GM19324 (cell line): ENCODE results near the gene C11orf68.
A peak's percentile ranks its signal among the peaks of the same experiment; 100 is the strongest.

ENCODE experiments used
- ATAC-seq: cut with Tn5 transposase; IDR thresholded peaks from one replicate; pipeline ENCODE4 v1.9.1; 2021; ENCODE audit warnings: mild to moderate bottlenecking, moderate library complexity; ENCODE audit not compliant: unreplicated experiment, low FRiP score

Gene C11orf68

DNA sequence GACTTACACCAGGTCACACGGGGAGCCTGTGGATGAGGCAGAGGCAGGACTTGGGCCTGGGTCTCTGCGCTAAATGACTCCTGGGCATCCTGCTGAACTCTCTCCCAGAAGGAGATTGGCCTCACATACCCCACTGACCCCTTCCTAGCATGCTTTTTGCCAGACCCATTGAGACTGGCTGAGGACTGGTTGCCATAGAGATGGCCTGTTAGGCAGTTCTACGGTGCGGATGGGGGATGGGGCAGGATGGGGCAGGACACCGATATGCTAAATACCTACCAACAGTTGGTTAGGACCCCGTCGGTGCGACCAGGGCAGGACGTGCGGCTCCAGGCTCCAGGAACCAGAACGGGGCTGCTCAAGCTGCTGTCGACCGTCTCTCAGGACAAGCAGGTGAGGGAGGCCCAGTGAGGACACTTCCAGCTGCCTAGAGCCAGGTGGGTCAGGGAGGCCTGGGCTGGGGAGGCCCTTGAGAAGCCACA, 26.6 kb upstream of the C11orf68 start, which contains the start of gene TSGA10IP:
TSS of gene TSGA10IP (plus strand) at position 51 of the 482 bp plus-strand sequence. CDS start at position 247, 196 bp downstream.
- no peak for ATAC-seq

DNA sequence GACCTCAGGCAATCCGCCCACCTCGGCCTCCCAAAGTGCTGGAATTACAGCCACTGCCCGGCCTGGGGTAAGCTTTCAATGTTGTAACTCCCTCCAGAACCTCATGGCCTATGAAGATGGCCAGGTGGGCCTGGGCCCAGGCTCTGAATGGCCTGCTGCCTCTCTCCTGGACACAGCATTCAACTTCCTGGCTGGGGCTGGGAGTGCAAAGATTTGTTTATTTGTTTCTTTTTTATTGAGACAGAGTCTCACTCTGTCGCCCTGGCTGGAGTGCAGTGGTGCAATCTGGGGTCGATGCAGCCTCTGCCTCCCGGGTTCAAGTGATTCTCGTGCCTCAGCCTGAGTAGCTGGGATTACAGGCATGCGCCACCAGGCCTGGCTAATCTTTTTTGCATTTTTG, 25.9 kb upstream of the C11orf68 start:
- ATAC-seq, result no peak

DNA sequence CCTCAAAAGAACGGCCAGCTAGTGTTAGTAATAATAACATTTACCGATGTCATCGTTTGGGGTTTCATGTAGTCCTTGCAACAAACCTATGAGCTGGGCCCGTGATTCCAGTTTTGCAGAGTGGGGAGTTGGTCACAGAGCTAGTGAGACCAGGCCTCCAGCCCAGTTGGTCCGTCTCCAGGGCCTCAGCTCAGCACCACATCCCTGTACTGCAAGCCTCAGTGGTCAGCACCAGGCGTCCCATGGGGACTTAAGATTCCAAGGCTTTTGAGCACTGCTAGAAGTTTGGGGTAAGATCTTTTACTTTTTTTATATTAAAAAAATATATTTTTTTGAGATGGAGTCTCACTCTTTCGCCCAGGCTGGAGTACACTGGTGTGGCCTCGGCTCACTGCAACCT, 25.3 kb upstream of the C11orf68 start:
- ATAC-seq, result no peak

GRCh38 chr11:65942531-65942930, 23.7 kb upstream of the C11orf68 start:
- ATAC-seq, result no peak

DNA sequence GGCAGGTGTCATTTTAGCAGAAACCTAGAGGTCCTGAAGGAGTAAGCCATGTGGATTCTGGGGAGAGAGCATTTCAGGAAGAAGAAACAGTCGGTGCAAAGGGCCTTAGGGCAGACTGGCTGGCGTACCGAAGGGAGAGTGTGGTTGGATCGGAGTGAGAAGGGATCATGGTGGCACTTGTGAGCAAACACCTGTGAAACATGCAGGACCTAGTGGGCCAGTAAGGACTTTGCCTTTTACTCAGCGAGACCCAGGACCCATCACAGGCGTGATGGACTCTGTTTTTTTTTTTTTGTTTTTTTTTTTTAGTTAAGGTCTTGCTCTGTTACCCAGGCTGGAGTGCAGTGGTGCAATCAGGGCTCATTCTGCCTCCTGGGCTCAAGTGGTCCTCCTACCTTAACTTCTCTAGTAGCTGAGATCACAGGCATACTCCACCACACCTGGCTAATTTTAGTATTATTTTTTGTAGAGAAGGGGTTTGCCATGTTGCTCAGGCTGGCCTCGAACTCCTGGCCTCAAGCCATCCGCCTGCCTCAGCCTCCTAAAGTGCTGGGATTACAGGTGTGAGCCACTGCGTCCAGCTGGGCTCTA, 23.0 kb upstream of the C11orf68 start:
- no peak for ATAC-seq

GRCh38 chr11:65937766-65938165, 18.9 kb upstream of the C11orf68 start:
- no peak for ATAC-seq

GRCh38 chr11:65934014-65934413, 15.2 kb upstream of the C11orf68 start:
- no peak for ATAC-seq

DNA sequence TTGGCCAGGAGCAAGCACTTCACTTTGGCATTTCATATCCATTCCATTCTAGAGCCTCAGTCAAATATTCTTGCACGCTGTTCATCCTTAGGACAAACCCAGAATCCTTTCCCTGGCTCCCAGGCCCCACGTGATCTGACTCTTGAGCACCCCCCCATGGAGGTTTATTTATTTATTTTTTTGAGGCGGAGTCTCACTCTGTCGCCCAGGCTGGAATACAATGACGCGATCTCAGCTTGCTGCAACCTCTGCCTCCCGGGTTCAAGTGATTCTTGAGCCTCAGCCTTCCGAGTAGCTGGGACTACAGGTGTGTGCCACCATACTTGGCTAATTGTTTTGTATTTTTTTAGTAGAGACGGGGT, 13.7 kb upstream of the C11orf68 start:
- no peak for ATAC-seq

DNA sequence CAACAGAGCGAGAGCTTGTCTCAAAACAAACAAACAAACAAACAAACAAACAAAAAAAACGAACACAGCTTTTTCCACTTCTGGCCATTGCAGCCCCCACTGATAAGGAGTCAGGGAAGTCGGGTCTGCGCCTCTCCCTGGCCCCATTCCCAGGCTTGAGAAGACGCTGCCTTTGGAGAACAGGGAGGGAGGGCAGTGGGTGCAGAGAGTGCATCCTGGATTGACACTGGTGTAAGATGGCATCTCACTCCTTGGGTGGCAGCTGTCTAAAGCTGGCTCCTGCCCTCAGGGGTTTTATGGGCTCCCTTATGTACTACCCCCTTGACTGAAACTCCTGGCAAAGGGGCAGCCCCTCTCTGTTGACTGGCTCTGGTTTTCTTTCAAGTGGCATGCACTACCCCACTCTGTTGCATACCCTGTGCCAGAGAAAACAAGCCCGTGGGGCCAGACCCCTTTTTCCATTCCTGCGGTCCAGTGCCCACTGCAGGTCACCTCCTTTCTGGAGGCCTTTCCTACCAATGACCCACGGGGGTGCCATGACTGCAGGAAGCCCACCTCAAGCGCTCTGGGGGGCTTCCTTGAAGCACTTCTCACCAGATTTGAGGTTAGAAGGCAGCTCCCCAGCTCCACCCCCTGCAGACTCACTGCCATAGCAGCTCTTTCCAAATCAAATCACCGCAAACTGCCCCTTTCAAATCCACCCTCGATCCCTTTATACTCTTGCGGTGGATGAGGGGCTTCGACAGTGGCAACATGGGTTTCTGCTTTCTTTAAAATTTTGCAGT, 13.1 kb upstream of the C11orf68 start:
- no peak for ATAC-seq

DNA sequence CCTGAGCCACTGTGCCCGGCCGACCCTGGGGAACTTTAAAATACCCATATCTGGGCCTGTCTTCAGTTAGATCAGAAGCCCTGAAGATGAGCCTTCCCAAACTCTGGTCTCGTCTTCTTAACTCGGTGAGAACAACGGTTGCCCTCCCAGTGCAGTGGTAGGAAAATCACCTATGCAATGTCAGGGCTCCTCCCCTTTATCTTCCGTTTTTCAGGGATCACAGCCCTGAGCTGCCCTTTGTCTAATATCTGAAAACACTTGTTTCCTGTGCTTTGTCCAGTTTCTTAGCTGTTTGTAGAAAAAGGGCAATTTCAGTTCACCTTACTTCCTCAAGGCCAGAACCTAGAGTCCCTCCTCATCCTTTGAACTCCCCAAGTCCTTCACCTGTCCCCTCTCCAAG, 9.8 kb upstream of the C11orf68 start:
- ATAC-seq, result no peak

GRCh38 chr11:65927904-65928397, 9.1 kb upstream of the C11orf68 start:
- ATAC-seq, result no peak

DNA sequence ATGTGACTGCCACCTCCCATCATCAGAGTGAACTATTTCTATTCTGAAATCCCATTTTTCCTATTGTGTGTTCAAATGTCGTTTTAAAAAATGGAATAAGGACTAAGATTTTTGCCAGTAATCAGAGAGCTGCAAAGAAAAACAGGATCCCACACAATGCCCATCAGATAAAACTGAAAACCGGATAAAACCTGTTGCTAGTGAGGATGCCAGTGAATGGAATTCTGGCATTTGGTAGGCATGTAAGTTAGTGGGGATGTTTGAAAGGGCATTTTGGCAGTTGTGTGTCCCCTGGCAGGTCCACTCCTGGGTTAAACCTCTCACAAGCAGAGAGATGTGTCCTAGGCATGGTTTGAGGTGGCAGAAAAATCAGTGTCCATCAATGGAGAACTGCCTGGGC, 6.5 kb upstream of the C11orf68 start:
- no peak for ATAC-seq

DNA sequence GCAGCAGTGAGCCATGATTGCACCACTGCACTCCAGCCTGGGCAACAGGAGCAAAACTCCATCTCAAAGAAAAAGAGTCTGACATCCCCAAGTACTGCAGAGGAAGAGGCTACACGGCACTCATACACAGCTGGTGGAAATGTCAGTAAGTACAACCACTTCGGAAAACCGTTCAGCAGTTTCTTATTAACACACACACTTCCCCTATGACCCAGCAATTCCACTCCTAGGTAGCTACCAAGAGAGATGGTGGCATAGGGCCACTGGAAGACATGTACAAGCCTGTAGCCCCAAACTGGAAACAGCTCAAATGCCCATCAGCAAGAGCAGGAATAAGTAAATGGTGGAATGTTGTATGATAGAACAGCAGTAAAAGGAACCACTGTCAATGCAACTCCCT, 3.7 kb upstream of the C11orf68 start:
- ATAC-seq, result no peak

DNA sequence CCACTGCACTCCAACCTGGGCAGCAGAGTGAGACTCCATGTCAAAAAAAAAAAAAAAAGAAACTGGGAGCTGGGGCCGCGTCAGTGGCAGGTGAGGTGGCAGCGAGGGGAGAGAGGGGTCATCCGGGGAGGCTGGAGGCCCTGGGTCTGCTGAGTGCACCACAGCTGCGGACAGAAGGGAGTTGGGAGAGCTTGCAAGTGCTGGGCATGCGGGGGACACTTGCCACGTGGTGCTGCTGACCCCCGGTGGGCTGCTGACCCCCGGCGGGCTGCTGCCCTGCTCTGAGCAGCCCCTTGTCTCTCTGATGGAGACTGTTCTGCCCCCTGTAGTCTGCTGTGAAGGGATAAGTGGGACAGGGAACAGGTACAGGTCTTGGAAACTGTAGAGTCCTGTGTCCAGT, 3.0 kb upstream of the C11orf68 start:
- no peak for ATAC-seq

GRCh38 chr11:65921033-65921555, 2.2 kb upstream of the C11orf68 start:
- no peak for ATAC-seq

DNA sequence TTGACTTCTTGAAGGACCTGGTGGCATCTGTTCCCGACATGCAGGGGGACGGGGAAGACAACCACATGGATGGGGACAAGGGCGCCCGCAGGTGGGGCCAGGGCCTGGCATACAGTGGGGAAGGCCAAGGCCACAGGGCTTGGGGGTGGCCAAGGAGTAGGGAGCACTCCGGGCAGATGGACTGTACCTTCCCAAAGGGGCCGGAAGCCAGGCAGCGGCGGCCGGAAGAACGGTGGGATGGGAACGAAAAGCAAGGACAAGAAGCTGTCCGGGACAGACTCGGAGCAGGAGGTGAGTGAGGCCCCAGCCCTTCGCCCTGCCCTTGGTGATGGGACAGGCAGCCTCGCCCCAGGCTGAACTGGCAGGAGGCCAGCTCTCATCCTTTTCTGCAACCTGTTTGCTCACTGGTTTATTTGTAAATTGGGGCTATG, 1.5 kb upstream of the C11orf68 start:
- ATAC-seq, result no peak

- ATAC-seq, result peak; percentile 51
Observed at GRCh38 chr11:65919573-65920371, 910 bp upstream of the C11orf68 start.

DNA sequence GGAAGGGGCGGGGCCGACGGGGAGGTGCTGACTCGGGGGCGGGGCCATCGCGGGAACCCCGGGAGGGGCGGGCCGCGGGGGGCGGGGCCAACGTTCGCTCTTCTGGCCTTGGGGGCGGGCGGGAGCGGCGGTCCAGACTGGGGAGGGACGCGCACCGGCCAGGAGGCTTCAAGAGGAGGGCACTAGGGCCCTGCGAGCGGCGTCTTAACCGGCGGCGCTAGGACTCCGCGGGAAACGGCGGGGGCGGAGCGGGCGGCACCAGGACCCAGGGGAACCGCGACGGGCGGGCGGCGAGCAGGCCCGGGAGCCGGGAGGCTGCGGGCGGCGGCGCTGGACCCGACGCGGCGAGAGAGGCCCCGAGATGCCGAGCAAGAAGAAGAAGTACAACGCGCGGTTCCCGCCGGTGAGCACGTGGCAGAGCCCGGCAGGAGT, 295 bp upstream of the C11orf68 start, which contains the start of gene DRAP1:
TSS of gene DRAP1 (plus strand) at position 286 of the 432 bp plus-strand sequence. CDS start at position 362, 76 bp downstream.
- ATAC-seq, result peak; percentile 86

DNA sequence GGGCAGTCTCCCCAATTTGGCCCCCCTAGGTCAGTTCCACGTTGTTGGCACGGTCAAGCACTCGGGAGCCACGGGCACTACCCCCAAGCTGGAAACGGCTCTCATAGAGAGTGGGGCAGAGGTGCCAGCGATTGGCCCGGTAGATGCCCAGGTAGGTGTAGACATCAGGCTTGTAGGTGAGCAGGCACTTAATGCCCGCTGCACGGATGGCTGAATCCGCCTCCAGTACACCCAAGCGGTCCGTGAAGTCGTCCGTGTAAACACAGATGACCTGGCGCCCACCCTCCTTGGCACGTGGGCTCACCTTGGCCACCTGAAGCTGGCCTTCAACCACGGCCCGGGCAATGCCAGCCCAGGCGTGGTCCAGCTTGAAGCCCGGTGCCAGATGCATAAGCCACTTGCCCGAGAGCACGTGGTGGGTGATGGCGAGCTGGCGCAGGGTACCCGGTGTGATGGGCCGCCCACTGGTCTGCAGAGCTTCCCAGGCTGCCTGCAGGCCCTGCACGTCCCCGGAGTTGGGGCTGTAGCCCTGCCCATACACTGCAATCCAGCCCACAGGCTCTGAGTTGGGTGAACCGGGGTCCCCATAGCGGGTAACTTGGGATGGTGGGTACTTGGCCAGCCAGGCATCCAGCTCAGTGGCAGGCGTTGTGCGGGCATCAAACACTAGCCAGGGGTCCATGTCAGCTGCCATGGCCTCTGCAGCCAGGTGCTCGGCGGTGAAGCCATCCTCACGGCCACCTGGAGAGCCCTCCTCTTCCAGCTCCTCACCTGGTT, 1.2 kb downstream of the C11orf68 start:
- ATAC-seq, result no peak

DNA sequence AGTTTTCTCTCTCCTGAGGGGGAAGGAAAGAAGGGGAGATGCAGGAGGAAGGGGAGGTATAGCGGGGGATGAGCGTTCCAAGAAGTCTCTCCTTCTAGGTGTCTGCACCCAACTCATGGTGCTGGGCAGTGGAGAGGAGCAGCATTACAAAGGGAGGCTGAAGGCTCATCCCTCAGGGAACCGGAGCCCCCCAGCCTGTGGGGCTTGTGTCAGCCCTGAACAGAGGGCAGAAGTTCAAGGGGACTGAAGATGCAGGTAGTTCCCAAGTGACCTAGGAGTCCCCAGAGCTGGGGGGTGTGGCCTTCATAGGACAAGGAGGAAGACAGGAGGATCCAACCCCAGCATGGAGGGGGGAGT, 1.8 kb downstream of the C11orf68 start:
- no peak for ATAC-seq
